D721Med (cell line): ENCODE data around the gene KLK1.

ENCODE experiments used
- DNase-seq: peaks from one replicate; pipeline ENCODE4 v3.0.0; 2011; ENCODE audit warnings: low spot score; ENCODE audit not compliant: insufficient read length
- FAIRE-seq: peaks from 2 replicates; lab custom pipeline; 2011; peaks lifted over from hg19 to GRCh38; lab: Jason Lieb, UNC
- CTCF ChIP-seq: IDR thresholded peaks from 2 replicates; pipeline ENCODE4 v1.5.1; 2012; ENCODE audit warnings: mild to moderate bottlenecking, control low read depth; ENCODE audit not compliant: insufficient read depth; ENCODE audit errors: missing control alignments

KLK1 gene

GRCh38 chr19:50859849-50860248 is 36.3 kb upstream of the KLK1 start:
- no peak for FAIRE-seq
- TF ChIP-seq CTCF: no peak
- no peak for DNase-seq

GRCh38 chr19:50858886-50859285 is 35.3 kb upstream of the KLK1 start:
- no peak for TF ChIP-seq CTCF
- FAIRE-seq: no peak
- DNase-seq: no peak

GRCh38 chr19:50857366-50857765 is 33.8 kb upstream of the KLK1 start:
- FAIRE-seq (no peak), DNase-seq (no peak)
- no peak for TF ChIP-seq CTCF

- no peak for TF ChIP-seq CTCF
- FAIRE-seq (no peak), DNase-seq (no peak)
Observed at GRCh38 chr19:50854636-50855410, 31.2 kb upstream of the KLK1 start, which contains the start of gene KLK3. KLK3 (plus strand) TSS chr19:50854915; CDS start chr19:50854956, 41 bp downstream.

GRCh38 chr19:50851620-50852019 is 28.0 kb upstream of the KLK1 start:
- no peak for TF ChIP-seq CTCF
- DNase-seq (no peak), FAIRE-seq (no peak)

- DNase-seq (no peak), FAIRE-seq (no peak)
- TF ChIP-seq CTCF: no peak
Observed at GRCh38 chr19:50850738-50851137, 27.2 kb upstream of the KLK1 start.

- no peak for FAIRE-seq
- TF ChIP-seq CTCF: no peak
- no peak for DNase-seq
Observed at GRCh38 chr19:50844296-50844935, 20.8 kb upstream of the KLK1 start.
